AG10803 (cell line): ENCODE measurements around the gene EWSR1.

ENCODE experiments used
- DNase-seq: peaks from one replicate; pipeline ENCODE4 v3.0.0; 2010; ENCODE audit warnings: low read depth
- H3K4me3 ChIP-seq: 2 replicates; pipeline ENCODE4 v1.5.1; 2011; ENCODE audit warnings: mild to moderate bottlenecking, low read length, control low read depth
- CTCF ChIP-seq: conservative IDR thresholded peaks from 2 replicates; pipeline ENCODE4 v1.5.1; 2011; ENCODE audit warnings: mild to moderate bottlenecking, low read length, control low read depth, inconsistent platforms

Gene EWSR1

GRCh38 chr22:29253561-29254285 is 14.3 kb upstream of the EWSR1 start:
- H3K4me3 ChIP-seq = no peak overlapping the region
- no peak for TF ChIP-seq CTCF
- no peak for DNase-seq

GRCh38 chr22:29254286-29254660 is 13.8 kb upstream of the EWSR1 start:
- DNase-seq = no peak
- no peak overlapping the region for H3K4me3 ChIP-seq
- TF ChIP-seq CTCF = no peak

- TF ChIP-seq CTCF = no peak
- DNase-seq = no peak
- H3K4me3 ChIP-seq = no peak overlapping the region
These were observed 12.9 kb upstream of the EWSR1 start for GRCh38 chr22:29255064-29255621.

GRCh38 chr22:29256606-29257325 is 11.3 kb upstream of the EWSR1 start:
- no peak for DNase-seq
- no peak overlapping the region for H3K4me3 ChIP-seq
- no peak for TF ChIP-seq CTCF

- no peak for DNase-seq
- H3K4me3 ChIP-seq = no peak overlapping the region
- no peak for TF ChIP-seq CTCF
These were observed 10.3 kb upstream of the EWSR1 start for GRCh38 chr22:29257751-29258181.

GRCh38 chr22:29258407-29259252 is 9.4 kb upstream of the EWSR1 start:
- TF ChIP-seq CTCF = no peak
- H3K4me3 ChIP-seq = no peak overlapping the region
- DNase-seq = no peak
